Mucosa of stomach (tissue), 1 donor: ENCODE results near the gene GPN2.

Experiments used
- H3K27me3 ChIP-seq: one replicate; pipeline ENCODE4 v1.7.0; 2013; ENCODE audit warnings: mild to moderate bottlenecking, low read length; ENCODE audit not compliant: control insufficient read depth, insufficient read depth
- H3K36me3 ChIP-seq: one replicate; pipeline ENCODE4 v1.7.0; 2013; ENCODE audit warnings: low read length; ENCODE audit not compliant: control insufficient read depth, insufficient read depth
- H3K4me1 ChIP-seq: one replicate; pipeline ENCODE4 v1.7.0; 2013; ENCODE audit warnings: mild to moderate bottlenecking, low read length; ENCODE audit not compliant: control insufficient read depth, insufficient read depth
- H3K4me3 ChIP-seq: one replicate; pipeline ENCODE4 v1.7.0; 2013; ENCODE audit warnings: low read length
- H3K9ac ChIP-seq: one replicate; pipeline ENCODE4 v1.7.0; 2013; ENCODE audit warnings: mild to moderate bottlenecking, low read length, moderate library complexity
- H3K9me3 ChIP-seq: one replicate; pipeline ENCODE4 v1.7.0; 2013; ENCODE audit warnings: mild to moderate bottlenecking, low read length, moderate library complexity; ENCODE audit not compliant: control insufficient read depth
- donor health status: Pancreatic carcinoma.

GPN2 gene

GRCh38 chr1:26889551-26890466 lies at the start of gene GPN2:
Gene GPN2, minus strand, starts transcription at chr1:26890283. Its CDS starts 187 bp downstream, at chr1:26890096.
- Histone ChIP-seq H3K9ac (peak within 1 kb of the TSS; percentile 97), H3K9me3 (no peaks in the 10 kb centered on the region), H3K4me3 (peak within 1 kb of the TSS; percentile 80), H3K27me3 (no peaks in the 10 kb centered on the region), H3K36me3 (peaks cover 5% of the 10 kb centered on the region), H3K4me1 (peaks cover 23% of the 10 kb centered on the region)

GRCh38 chr1:26938659-26939025 lies 48.6 kb upstream of the GPN2 start:
- no peaks in the 10 kb centered on the region for H3K9me3 ChIP-seq
- H3K4me3 ChIP-seq = no peak overlapping the region
- peaks cover 21% of the 10 kb centered on the region for H3K36me3 ChIP-seq
- H3K27me3 ChIP-seq = no peaks in the 10 kb centered on the region
- no peak overlapping the region for H3K9ac ChIP-seq
- H3K4me1 ChIP-seq = no peaks in the 10 kb centered on the region

GRCh38 chr1:26938004-26938658 lies 48.0 kb upstream of the GPN2 start:
- no peak overlapping the region for H3K9ac ChIP-seq
- peaks cover 16% of the 10 kb centered on the region for H3K36me3 ChIP-seq
- no peak overlapping the region for H3K4me3 ChIP-seq
- no peaks in the 10 kb centered on the region for H3K9me3 ChIP-seq
- H3K27me3 ChIP-seq = no peaks in the 10 kb centered on the region
- H3K4me1 ChIP-seq = no peaks in the 10 kb centered on the region

GRCh38 chr1:26936823-26937222 lies 46.7 kb upstream of the GPN2 start:
- Histone ChIP-seq H3K4me1 (no peaks in the 10 kb centered on the region), H3K36me3 (peaks cover 10% of the 10 kb centered on the region), H3K9me3 (no peaks in the 10 kb centered on the region), H3K27me3 (no peaks in the 10 kb centered on the region), H3K4me3 (no peak overlapping the region), H3K9ac (no peak overlapping the region)

- Histone ChIP-seq H3K27me3 (no peaks in the 10 kb centered on the region), H3K36me3 (no peaks in the 10 kb centered on the region), H3K4me3 (no peak overlapping the region), H3K9me3 (no peaks in the 10 kb centered on the region), H3K9ac (no peak overlapping the region), H3K4me1 (no peaks in the 10 kb centered on the region)
Measured at GRCh38 chr1:26932531-26932930, 42.4 kb upstream of the GPN2 start.

GRCh38 chr1:26923711-26924110 lies 33.6 kb upstream of the GPN2 start:
- Histone ChIP-seq H3K4me1 (peaks cover 12% of the 10 kb centered on the region), H3K27me3 (no peaks in the 10 kb centered on the region), H3K9ac (no peak overlapping the region), H3K9me3 (no peaks in the 10 kb centered on the region), H3K36me3 (peaks cover 3% of the 10 kb centered on the region), H3K4me3 (no peak overlapping the region)

GRCh38 chr1:26922901-26923300 lies 32.8 kb upstream of the GPN2 start:
- peak overlapping the region; percentile 98 for H3K4me3 ChIP-seq
- no peaks in the 10 kb centered on the region for H3K27me3 ChIP-seq
- no peaks in the 10 kb centered on the region for H3K9me3 ChIP-seq
- H3K4me1 ChIP-seq = peaks cover 12% of the 10 kb centered on the region
- H3K36me3 ChIP-seq = peaks cover 3% of the 10 kb centered on the region
- H3K9ac ChIP-seq = peak overlapping the region; percentile 90

GRCh38 chr1:26922431-26922729 lies 32.3 kb upstream of the GPN2 start:
- Histone ChIP-seq H3K36me3 (peaks cover 3% of the 10 kb centered on the region), H3K9ac (peak overlapping the region; percentile 90), H3K4me3 (peak overlapping the region; percentile 98), H3K27me3 (no peaks in the 10 kb centered on the region), H3K9me3 (no peaks in the 10 kb centered on the region), H3K4me1 (peaks cover 12% of the 10 kb centered on the region)

- H3K4me1 ChIP-seq = peaks cover 12% of the 10 kb centered on the region
- no peaks in the 10 kb centered on the region for H3K9me3 ChIP-seq
- H3K4me3 ChIP-seq = peak within 1 kb of the TSS; percentile 98
- peaks cover under 1% of the 10 kb centered on the region for H3K36me3 ChIP-seq
- H3K27me3 ChIP-seq = no peaks in the 10 kb centered on the region
- peak within 1 kb of the TSS; percentile 90 for H3K9ac ChIP-seq
Measured at GRCh38 chr1:26921540-26922430, 31.7 kb upstream of the GPN2 start, which contains the start of gene NUDC. Gene NUDC, plus strand, starts transcription at chr1:26921743. Its CDS starts 106 bp downstream, at chr1:26921849.

- H3K9me3 ChIP-seq = no peaks in the 10 kb centered on the region
- H3K9ac ChIP-seq = peak overlapping the region; percentile 90
- H3K4me3 ChIP-seq = peak overlapping the region; percentile 98
- H3K4me1 ChIP-seq = peaks cover 19% of the 10 kb centered on the region
- H3K27me3 ChIP-seq = no peaks in the 10 kb centered on the region
- H3K36me3 ChIP-seq = no peaks in the 10 kb centered on the region
Measured at GRCh38 chr1:26921126-26921539, 31.1 kb upstream of the GPN2 start.

- Histone ChIP-seq H3K36me3 (no peaks in the 10 kb centered on the region), H3K4me3 (no peak overlapping the region), H3K9ac (peak overlapping the region; percentile 31), H3K9me3 (no peaks in the 10 kb centered on the region), H3K27me3 (no peaks in the 10 kb centered on the region), H3K4me1 (peaks cover 49% of the 10 kb centered on the region)
Measured at GRCh38 chr1:26915204-26915842, 25.2 kb upstream of the GPN2 start.
